Right ventricle myocardium inferior (tissue), 1 donor: ENCODE data around the gene NDEL1. TPM values are rescaled to one million over a fixed set of nuclear protein-coding genes. Genes with fewer than 3 reads are reported as not detected.

ENCODE experiments used
- total RNA-seq: library from RNA; stranded (reverse); fragmentation: NEBNext Ultra II Directional; extraction: Animal tissue kit (Norgen Biotek cat#: 25700); gene quantifications from one replicate; pipeline ENCODE4 v1.2.1, GENCODE V29; 2021
- donor health status: DM: no; HTN: yes; CAD: no; lungs with severe emphysema.

Gene NDEL1
- total RNA-seq, 1 donor from 2014 or later = 29.2 TPM

Other genes starting within 250 kb of the NDEL1 start
- 9.2 TPM for gene BORCS6, start 245.7 kb upstream of the NDEL1 start, total RNA-seq
- 1.2 TPM for gene AURKB, start 225.3 kb upstream of the NDEL1 start, total RNA-seq
- gene CTC1, start 187.8 kb upstream of the NDEL1 start, total RNA-seq = 13.1 TPM
- gene PFAS, start 186.6 kb upstream of the NDEL1 start, total RNA-seq = 14.7 TPM
- 25.7 TPM for gene RANGRF, start 147.2 kb upstream of the NDEL1 start, total RNA-seq
- 2.3 TPM for gene SLC25A35, start 140.5 kb upstream of the NDEL1 start, total RNA-seq
- 21.4 TPM for gene ARHGEF15, start 125.6 kb upstream of the NDEL1 start, total RNA-seq
- gene ODF4, start 96.0 kb upstream of the NDEL1 start, total RNA-seq = not detected
- 1,104 TPM for gene RPL26, start 52.7 kb upstream of the NDEL1 start, total RNA-seq
- not detected for gene RNF222, start 38.1 kb upstream of the NDEL1 start, total RNA-seq
- 29.1 TPM for gene MYH10, start 194.8 kb downstream of the NDEL1 start, total RNA-seq